Prostate gland (tissue), 2 donors: ENCODE results near the gene DYNLRB2.

Source experiments
- CTCF ChIP-seq, 4 experiments: fragments of 200-600 bp in 2 of 4; fragments of 450-650 bp in 2 of 4; sonication (generic) in 2 of 4; IDR thresholded peaks; 1 replicate in 3 of 4; 2 replicates in 1 of 4; pipeline ENCODE4 v1.5.1; 2016 to 2019; ENCODE audit warnings: antibody characterized with exemption in 4 of 4, mild to moderate bottlenecking in 2 of 4, moderate library complexity in 2 of 4
- POLR2A ChIP-seq: fragments of 450-650 bp; IDR thresholded peaks from one replicate; pipeline ENCODE4 v1.6.1; 2016; ENCODE audit warnings: antibody characterized with exemption, mild to moderate bottlenecking

- TF ChIP-seq CTCF (IDR thresholded peaks at IDR 0.05) (no peak), POLR2A (no peak)
These were observed 22.9 kb upstream of the DYNLRB2 start for GRCh38 chr16:80517846-80518245.
